Nephron (organoid): ENCODE measurements around the gene ACSF3.

Experiments
- H3K27ac Mint-ChIP-seq, 3 experiments: 2 replicates each; pipeline ENCODE4 v1.8.0; 2020; ENCODE audit warnings: mixed read lengths in 3 of 3, mild to moderate bottlenecking in 2 of 3, moderate library complexity in 1 of 3
- H3K27me3 Mint-ChIP-seq: 2 replicates; pipeline ENCODE4 v1.8.0; 2021; ENCODE audit warnings: low read depth, mild to moderate bottlenecking, moderate library complexity, mixed read lengths
- H3K36me3 Mint-ChIP-seq: 2 replicates; pipeline ENCODE4 v1.8.0; 2020; ENCODE audit warnings: low read depth, mixed read lengths
- H3K4me1 Mint-ChIP-seq: 2 replicates; pipeline ENCODE4 v1.8.0; 2020; ENCODE audit warnings: mixed read lengths
- H3K4me3 Mint-ChIP-seq, 3 experiments: 2 replicates each; pipeline ENCODE4 v1.8.0; 2020; ENCODE audit warnings: mild to moderate bottlenecking in 3 of 3, mixed read lengths in 3 of 3, moderate library complexity in 2 of 3
- H3K9me3 Mint-ChIP-seq: 2 replicates; pipeline ENCODE4 v1.8.0; 2020; ENCODE audit warnings: mixed read lengths
- TF ChIP-seq, protein P1 (sequence below), 3 experiments: fragments of 200-600 bp; sonication (generic); IDR thresholded peaks; one replicate each; pipeline ENCODE4 v1.5.0; 2021; ENCODE audit warnings: antibody characterized with exemption in 3 of 3; ENCODE audit not compliant: unreplicated experiment in 3 of 3

Gene ACSF3

DNA sequence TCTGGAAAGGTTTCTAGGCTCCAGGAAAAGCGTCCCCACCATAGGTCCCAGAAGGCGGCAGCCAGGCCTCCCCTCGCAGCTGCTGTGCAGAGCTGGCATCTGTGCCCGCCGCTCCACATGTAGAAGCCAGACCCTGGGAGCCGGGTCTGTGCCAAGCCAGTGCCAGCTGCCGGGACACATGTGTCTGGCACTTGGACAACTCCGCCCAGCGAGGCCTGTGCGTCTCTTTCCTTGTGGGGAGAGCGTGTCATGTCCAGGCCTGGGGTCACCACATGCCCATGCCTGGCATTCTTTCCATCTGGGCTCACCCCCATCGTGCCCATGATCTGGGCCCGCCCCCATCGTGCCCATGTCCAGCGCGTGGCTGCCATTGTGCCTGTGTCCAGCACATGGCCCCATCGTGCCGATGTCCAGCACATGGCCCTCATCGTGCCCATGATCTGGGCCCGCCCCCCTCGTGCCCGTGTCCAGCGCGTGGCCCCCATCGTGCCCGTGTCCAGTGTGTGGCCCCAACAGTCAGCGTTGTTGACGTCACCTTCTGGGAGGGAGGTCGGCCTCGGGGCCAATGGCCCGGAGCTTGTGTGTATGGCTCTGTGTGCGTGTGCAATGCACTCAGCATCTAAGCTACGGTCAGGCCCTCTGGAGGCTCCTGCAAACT lies 13.3 kb upstream of the ACSF3 start:
- TF ChIP-seq, protein P1, sequence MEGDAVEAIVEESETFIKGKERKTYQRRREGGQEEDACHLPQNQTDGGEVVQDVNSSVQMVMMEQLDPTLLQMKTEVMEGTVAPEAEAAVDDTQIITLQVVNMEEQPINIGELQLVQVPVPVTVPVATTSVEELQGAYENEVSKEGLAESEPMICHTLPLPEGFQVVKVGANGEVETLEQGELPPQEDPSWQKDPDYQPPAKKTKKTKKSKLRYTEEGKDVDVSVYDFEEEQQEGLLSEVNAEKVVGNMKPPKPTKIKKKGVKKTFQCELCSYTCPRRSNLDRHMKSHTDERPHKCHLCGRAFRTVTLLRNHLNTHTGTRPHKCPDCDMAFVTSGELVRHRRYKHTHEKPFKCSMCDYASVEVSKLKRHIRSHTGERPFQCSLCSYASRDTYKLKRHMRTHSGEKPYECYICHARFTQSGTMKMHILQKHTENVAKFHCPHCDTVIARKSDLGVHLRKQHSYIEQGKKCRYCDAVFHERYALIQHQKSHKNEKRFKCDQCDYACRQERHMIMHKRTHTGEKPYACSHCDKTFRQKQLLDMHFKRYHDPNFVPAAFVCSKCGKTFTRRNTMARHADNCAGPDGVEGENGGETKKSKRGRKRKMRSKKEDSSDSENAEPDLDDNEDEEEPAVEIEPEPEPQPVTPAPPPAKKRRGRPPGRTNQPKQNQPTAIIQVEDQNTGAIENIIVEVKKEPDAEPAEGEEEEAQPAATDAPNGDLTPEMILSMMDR (IDR thresholded peaks at IDR 0.05; ENCODE audit: unreplicated experiment in 3 of 3), result no peak
- peaks cover 16% of the 10 kb centered on the region for H3K4me1 Mint-ChIP-seq
- H3K9me3 Mint-ChIP-seq, result no peaks in the 10 kb centered on the region
- H3K4me3 Mint-ChIP-seq, result no peak overlapping the region
- H3K27me3 Mint-ChIP-seq, result no peaks in the 10 kb centered on the region
- no peak overlapping the region for H3K27ac Mint-ChIP-seq
- H3K36me3 Mint-ChIP-seq, result no peaks in the 10 kb centered on the region

DNA sequence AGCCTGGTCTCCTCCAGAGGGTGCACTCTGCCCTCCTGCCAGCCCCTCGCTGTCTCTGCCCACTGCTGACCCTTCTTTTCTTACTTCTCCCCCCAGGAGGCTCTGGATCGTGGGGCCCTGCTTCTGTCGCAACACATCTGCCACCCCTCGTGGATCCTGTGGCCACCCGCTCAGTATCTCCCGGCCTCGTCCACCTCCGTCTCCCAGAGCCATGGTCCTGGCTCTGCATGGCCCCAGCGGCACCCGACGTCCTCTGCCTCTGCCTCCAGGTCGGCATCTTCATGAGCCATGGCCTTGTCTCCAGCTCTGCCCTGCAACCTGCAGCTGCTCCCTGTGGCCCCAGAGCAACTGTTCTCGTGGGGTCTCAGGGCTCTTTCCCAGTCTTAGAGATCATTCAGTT lies 12.1 kb upstream of the ACSF3 start:
- H3K36me3 Mint-ChIP-seq, result no peaks in the 10 kb centered on the region
- TF ChIP-seq, protein P1 (IDR thresholded peaks at IDR 0.05; ENCODE audit: unreplicated experiment in 3 of 3), result no peak
- peaks cover 10% of the 10 kb centered on the region for H3K27me3 Mint-ChIP-seq
- no peak overlapping the region for H3K27ac Mint-ChIP-seq
- H3K9me3 Mint-ChIP-seq, result no peaks in the 10 kb centered on the region
- peaks cover 16% of the 10 kb centered on the region for H3K4me1 Mint-ChIP-seq
- no peak overlapping the region for H3K4me3 Mint-ChIP-seq

DNA sequence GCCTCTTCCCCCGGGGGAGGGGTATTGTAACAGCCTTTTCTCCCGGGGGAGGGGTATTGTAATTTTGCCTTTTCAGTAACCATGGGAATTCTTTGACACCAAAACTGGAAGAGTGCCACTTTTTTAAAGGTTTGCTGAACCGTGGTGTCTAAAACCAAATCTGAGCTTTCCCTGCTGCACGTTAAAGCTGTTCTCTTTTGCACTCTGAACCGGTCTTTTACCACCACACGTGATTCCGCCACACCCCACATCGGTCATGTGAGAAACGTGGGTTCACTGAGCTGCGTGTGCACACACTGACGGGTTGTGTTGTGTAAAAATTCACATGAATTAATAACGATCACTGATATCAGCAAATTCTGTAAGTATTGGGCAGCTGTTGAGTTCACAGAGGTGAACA lies 9.2 kb upstream of the ACSF3 start:
- Mint-ChIP-seq H3K9me3 (no peaks in the 10 kb centered on the region), H3K27me3 (peaks cover 21% of the 10 kb centered on the region), H3K27ac (peak overlapping the region in 1 of 3 experiments; percentile 52), H3K4me1 (peaks cover 16% of the 10 kb centered on the region), H3K36me3 (no peaks in the 10 kb centered on the region), H3K4me3 (no peak overlapping the region)
- TF ChIP-seq, protein P1 (IDR thresholded peaks at IDR 0.05; ENCODE audit: unreplicated experiment in 3 of 3), result no peak

DNA sequence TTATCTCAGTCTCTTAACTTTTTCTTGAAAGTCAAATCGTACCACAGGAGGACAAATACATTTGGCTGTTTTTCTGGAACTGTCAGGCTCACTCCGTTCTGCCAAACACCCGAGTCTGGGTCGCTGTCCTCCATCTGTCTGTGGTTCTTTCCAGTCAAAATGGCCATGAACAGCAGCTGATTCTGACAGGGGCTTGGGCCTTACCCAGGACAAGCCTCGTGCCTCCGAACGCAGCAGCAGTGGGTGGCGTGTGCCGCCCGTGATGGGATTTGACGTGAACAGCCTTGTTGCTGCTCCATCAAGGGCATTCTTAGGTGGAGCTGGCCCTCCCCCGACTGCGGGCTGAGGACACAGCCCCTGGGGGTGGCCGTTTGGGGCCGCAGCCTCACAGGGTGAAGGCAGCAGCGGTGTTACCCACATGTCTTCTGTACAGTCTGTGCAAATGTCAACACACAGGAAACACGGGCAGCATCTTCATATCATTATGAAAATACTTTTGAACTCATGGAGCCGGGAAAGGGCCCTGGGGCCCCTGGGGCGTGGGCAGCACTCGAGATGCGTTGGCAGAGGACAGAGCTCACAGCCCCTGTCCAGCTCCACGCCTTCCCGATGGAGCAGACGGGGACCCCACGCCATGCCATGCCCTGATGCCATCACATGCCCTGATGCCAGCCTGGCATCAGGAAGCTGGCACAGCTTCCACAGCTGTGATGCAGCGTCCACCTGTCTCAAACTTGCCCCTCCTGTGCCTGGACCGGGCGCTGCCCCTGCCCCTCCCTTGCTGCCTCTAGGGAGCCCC lies 8.6 kb upstream of the ACSF3 start:
- H3K4me3 Mint-ChIP-seq, result no peak overlapping the region
- H3K36me3 Mint-ChIP-seq, result no peaks in the 10 kb centered on the region
- peaks cover 13% of the 10 kb centered on the region for H3K4me1 Mint-ChIP-seq
- TF ChIP-seq, protein P1 (IDR thresholded peaks at IDR 0.05; ENCODE audit: unreplicated experiment in 3 of 3), result no peak
- H3K27ac Mint-ChIP-seq, result peak overlapping the region in 1 of 3 experiments; percentile 52
- H3K9me3 Mint-ChIP-seq, result no peaks in the 10 kb centered on the region
- peaks cover 27% of the 10 kb centered on the region for H3K27me3 Mint-ChIP-seq

DNA sequence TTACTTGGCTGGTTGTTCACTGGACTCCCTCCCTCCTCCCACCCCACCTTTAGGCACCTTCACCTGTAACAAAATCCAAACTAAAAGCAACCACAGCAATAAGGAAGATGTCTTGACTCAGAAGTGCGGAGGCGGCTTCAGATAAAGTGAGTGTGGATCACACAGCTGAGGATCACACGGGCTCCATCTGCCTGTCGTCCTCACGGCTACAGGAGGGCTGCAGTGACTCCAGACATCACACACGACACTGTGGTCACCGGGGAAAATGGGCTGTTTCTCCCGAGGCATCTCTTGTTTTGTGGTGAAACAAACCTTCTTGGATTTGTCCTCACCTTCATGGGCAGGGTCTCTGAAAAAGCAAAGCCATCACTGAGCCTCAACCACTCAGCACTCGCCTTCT lies 7.9 kb upstream of the ACSF3 start:
- Mint-ChIP-seq H3K9me3 (no peaks in the 10 kb centered on the region), H3K27ac (no peak overlapping the region), H3K27me3 (peaks cover 34% of the 10 kb centered on the region), H3K4me3 (no peak overlapping the region), H3K4me1 (peaks cover 19% of the 10 kb centered on the region), H3K36me3 (no peaks in the 10 kb centered on the region)
- TF ChIP-seq, protein P1 (IDR thresholded peaks at IDR 0.05; ENCODE audit: unreplicated experiment in 3 of 3), result no peak
